K562 (cell line): ENCODE measurements around the gene DYNLT4. TPM values are rescaled to one million over a fixed set of nuclear protein-coding genes. Genes with fewer than 3 reads are reported as not detected.

Experiments used
- MNT ChIP-seq, 2 experiments: fragments of 450-650 bp; conservative IDR thresholded peaks; 2 replicates each; pipeline ENCODE4 v1.6.1; 2017; ENCODE audit warnings: mild to moderate bottlenecking in 2 of 2, moderate library complexity in 2 of 2
- POLR2A ChIP-seq: fragments of 450-650 bp; conservative IDR thresholded peaks from 2 replicates; pipeline ENCODE4 v1.6.1; 2016
- PRPF4 ChIP-seq: fragments of 200-400 bp; formaldehyde crosslinking; IDR thresholded peaks from one replicate; pipeline ENCODE4 v1.6.1; 2017; ENCODE audit warnings: low read length, low read depth, mild to moderate bottlenecking; ENCODE audit not compliant: insufficient read depth, poor library complexity, severe bottlenecking
- TRIM24 ChIP-seq, 2 experiments: fragments of 450-650 bp; IDR thresholded peaks; 2 replicates each; pipeline ENCODE4 v1.6.1; 2016
- ZNF318 ChIP-seq, 2 experiments: fragments of 450-650 bp; IDR thresholded peaks; 2 replicates each; pipeline ENCODE4 v1.6.1; 2016; ENCODE audit warnings: mild to moderate bottlenecking in 2 of 2, borderline replicate concordance in 1 of 2, low read depth in 1 of 2, moderate library complexity in 1 of 2
- ZNF76 ChIP-seq: fragments of 250-450 bp; sonication (Bioruptor Pico); IDR thresholded peaks from 2 replicates; pipeline ENCODE4 v1.4.0; 2020; ENCODE audit warnings: mild to moderate bottlenecking, moderate library complexity, borderline replicate concordance
- polyA plus RNA-seq, 8 experiments: library from polyadenylated mRNA; depleted of rRNA in 4 of 8; stranded (reverse) in 5 of 8; unstranded in 3 of 8; fragments of >200 nt; fragmentation: Nextera tagmentation in 2 of 8; fragmentation: Illumina TruSeq in 1 of 8; extraction: Ambion mirVana in 2 of 8; extraction: Trizol in 1 of 8; gene quantifications; 2 replicates each; pipeline versions ENCODE4 v1.2.1 to v1.2.3, GENCODE V29; 2011 to 2014; ENCODE audit warnings: inconsistent platforms in 1 of 8, missing spikeins in 1 of 8
- total RNA-seq, 7 experiments: library from RNA; depleted of rRNA in 6 of 7; stranded (reverse); fragments of >200 nt in 6 of 7; fragmentation: Illumina TruSeq in 2 of 7; extraction: Trizol in 2 of 7; gene quantifications; 2 replicates each; pipeline versions ENCODE4 v1.2.1 to v1.2.3, GENCODE V29; 2011 to 2021; ENCODE audit warnings: low replicate concordance in 1 of 7

The DYNLT4 gene
- total and polyA plus RNA-seq, 9 of the 15 experiments (the other 6 are each of a cell fraction or from before 2014, with no cell fraction given) = 0.29 to 0.73 TPM; not detected in 7

GRCh38 chr1:44792736-44793502 is 14.2 kb downstream of the DYNLT4 start (continued):
- TF ChIP-seq ZNF318 (IDR thresholded peaks at IDR 0.05; ENCODE audit: borderline replicate concordance in 1 of 2, low read depth in 1 of 2) (no peak), TRIM24 (IDR thresholded peaks at IDR 0.05) (no peak), PRPF4 (no peak), ZNF76 (CRISPR knock-in tag) (no peak), MNT (conservative IDR thresholded peaks at IDR 0.05) (no peak), POLR2A (no peak)
